PC-3 (cell line): ENCODE measurements around the gene BSN.

Source experiments
- CTCF ChIP-seq: fragments of 300-600 bp; sonication (generic); conservative IDR thresholded peaks from 2 replicates; pipeline ENCODE4 v1.5.1; 2017; ENCODE audit warnings: antibody characterized with exemption, low read depth, mild to moderate bottlenecking, low read length
- EZH2 ChIP-seq: fragments of 300-600 bp; sonication (generic); IDR thresholded peaks from one replicate; pipeline ENCODE4 v1.6.1; 2017; ENCODE audit warnings: antibody characterized with exemption, mild to moderate bottlenecking, low read length; ENCODE audit not compliant: unreplicated experiment
- EZH2phosphoT487 ChIP-seq: fragments of 300-600 bp; sonication (generic); IDR thresholded peaks from 2 replicates; pipeline ENCODE4 v1.6.1; 2018; ENCODE audit warnings: mild to moderate bottlenecking, antibody characterized with exemption, low read length, borderline replicate concordance

- TF ChIP-seq CTCF (no peak), EZH2phosphoT487 (no peak), EZH2 (no peak)
These were observed 150.4 kb downstream of the BSN start for GRCh38 chr3:49704629-49705028.
